Activated naive CD4-positive, alpha-beta T cell treated with anti-CD3 and anti-CD28 coated beads, Interleukin-2, amount 50 U/mL, for 16 hours (primary cell): ENCODE measurements around the gene CEP76.

Experiments used
- DNase-seq: peaks from one replicate; pipeline ENCODE4 v3.0.0-alpha.2; 2020

CEP76 gene

GRCh38 chr18:12702221-12703095 is at the start of gene CEP76, which contains the start of gene PSMG2:
TSS of gene CEP76 (minus strand) at chr18:12702723. CDS start at chr18:12702548, 175 bp downstream.
TSS of gene PSMG2 (plus strand) at chr18:12703042. CDS start at chr18:12703108, 66 bp downstream.
- peak; percentile 87 for DNase-seq

- no peak for DNase-seq
Measured at GRCh38 chr18:12751891-12752290, 49.4 kb upstream of the CEP76 start.

GRCh38 chr18:12751503-12751884 is 49.0 kb upstream of the CEP76 start:
- no peak for DNase-seq

GRCh38 chr18:12750715-12751502 is 48.4 kb upstream of the CEP76 start:
- DNase-seq, result no peak

- peak; percentile 19 for DNase-seq
Measured at GRCh38 chr18:12750076-12750714, 47.7 kb upstream of the CEP76 start.

GRCh38 chr18:12749121-12749520 is 46.6 kb upstream of the CEP76 start:
- no peak for DNase-seq

GRCh38 chr18:12748671-12749070 is 46.1 kb upstream of the CEP76 start:
- no peak for DNase-seq

GRCh38 chr18:12747530-12748315 is 45.2 kb upstream of the CEP76 start:
- no peak for DNase-seq

- no peak for DNase-seq
Measured at GRCh38 chr18:12745095-12745795, 42.7 kb upstream of the CEP76 start.

- DNase-seq, result no peak
Measured at GRCh38 chr18:12744103-12744502, 41.6 kb upstream of the CEP76 start.

- DNase-seq, result no peak
Measured at GRCh38 chr18:12742453-12742852, 39.9 kb upstream of the CEP76 start.

- no peak for DNase-seq
Measured at GRCh38 chr18:12741351-12741750, 38.8 kb upstream of the CEP76 start.

GRCh38 chr18:12737243-12737902 is 34.9 kb upstream of the CEP76 start:
- no peak for DNase-seq

- DNase-seq, result peak; percentile 37
Measured at GRCh38 chr18:12726774-12727550, 24.4 kb upstream of the CEP76 start.

- no peak for DNase-seq
Measured at GRCh38 chr18:12726331-12726730, 23.8 kb upstream of the CEP76 start.

- DNase-seq, result no peak
Measured at GRCh38 chr18:12722731-12723130, 20.2 kb upstream of the CEP76 start.

GRCh38 chr18:12721495-12722275 is 19.2 kb upstream of the CEP76 start:
- DNase-seq, result no peak

- no peak for DNase-seq
Measured at GRCh38 chr18:12711446-12711845, 8.9 kb upstream of the CEP76 start.

GRCh38 chr18:12703664-12704063 is 1.1 kb upstream of the CEP76 start:
- peak; percentile 30 for DNase-seq
